Spleen (tissue), 11 donors: Measurements from ENCODE around the gene MRPL45. TPM values are rescaled to one million over a fixed set of nuclear protein-coding genes. Genes with fewer than 3 reads are reported as not detected.
A peak's percentile ranks its signal among the peaks of the same experiment; 100 is the strongest.
"Not testable (repeated sequence)": the region's sequence is repeated elsewhere in the genome, so short reads cannot be mapped to it uniquely, and the experiment has no call there.

Experiments used
- DNase-seq: peaks from one replicate; pipeline ENCODE4 v3.0.0-alpha.2; 2020
- H3K27ac ChIP-seq, 8 donors: fragments of 200-600 bp; sonication (generic) in 7 of 8; 1 replicate in 4 of 8; 2 replicates in 4 of 8; pipeline versions ENCODE4 v1.5.0 to v1.8.0; 2016 to 2021; ENCODE audit warnings: inconsistent platforms in 4 of 8, mild to moderate bottlenecking in 4 of 8, moderate library complexity in 1 of 8
- H3K27me3 ChIP-seq, 7 donors: fragments of 200-600 bp; sonication (generic) in 6 of 7; replicated peaks in 1 of 7; 1 replicate in 4 of 7; 2 replicates in 3 of 7; pipeline versions ENCODE4 v1.5.0 to v1.8.0; 2016 to 2021; ENCODE audit warnings: inconsistent platforms in 3 of 7, mild to moderate bottlenecking in 1 of 7
- H3K36me3 ChIP-seq, 6 donors: fragments of 200-600 bp; sonication (generic) in 5 of 6; 1 replicate in 4 of 6; 2 replicates in 2 of 6; pipeline versions ENCODE4 v1.5.0 to v1.8.0; 2016 to 2021; ENCODE audit warnings: inconsistent platforms in 2 of 6
- H3K4me1 ChIP-seq, 6 donors: fragments of 200-600 bp; sonication (generic) in 5 of 6; 1 replicate in 3 of 6; 2 replicates in 3 of 6; pipeline versions ENCODE4 v1.5.0 to v1.8.0; 2016 to 2021; ENCODE audit warnings: inconsistent platforms in 3 of 6
- H3K4me3 ChIP-seq, 8 donors: fragments of 200-600 bp; sonication (generic) in 7 of 8; 1 replicate in 4 of 8; 2 replicates in 4 of 8; pipeline versions ENCODE4 v1.5.0 to v1.8.0; 2016 to 2021; ENCODE audit warnings: inconsistent platforms in 4 of 8, mild to moderate bottlenecking in 4 of 8, moderate library complexity in 2 of 8
- H3K9me3 ChIP-seq, 8 donors: fragments of 200-600 bp; sonication (generic) in 7 of 8; 1 replicate in 4 of 8; 2 replicates in 4 of 8; pipeline versions ENCODE4 v1.5.0 to v1.8.0; 2016 to 2021; ENCODE audit warnings: inconsistent platforms in 4 of 8
- POLR2A ChIP-seq, 3 donors: fragments of 450-650 bp; IDR thresholded peaks; one replicate each; pipeline ENCODE4 v1.5.1; 2017; ENCODE audit warnings: antibody characterized with exemption in 3 of 3, mild to moderate bottlenecking in 1 of 3
- POLR2AphosphoS5 ChIP-seq, 3 donors: sonication (generic); formaldehyde crosslinking; IDR thresholded peaks; one replicate each; pipeline ENCODE4 v1.5.1; 2017; ENCODE audit warnings: antibody characterized with exemption in 3 of 3
- WGBS, 5 donors: extraction: QIAGEN DNeasy Blood & Tissue Kit in 3 of 5; methylation state at CpG; one replicate each; pipeline versions ENCODE4 v1.1.5 to v1.1.7; 2013 to 2018; 5-methylcytosine and 5-hydroxymethylcytosine counted together
- intact Hi-C: fragments of 100-400 bp; cut with DNase I; formaldehyde crosslinking; loops from one replicate; pipeline ENCODE4 v1.15.0; 2023; ENCODE audit warnings: low total_unique reads
- polyA plus RNA-seq, 3 donors: library from polyadenylated mRNA; stranded (reverse); fragments of 200-250 nt; gene quantifications; one replicate each; pipeline ENCODE4 v1.2.1, GENCODE V29; 2013
- total RNA-seq, 7 donors: library from RNA; depleted of rRNA in 3 of 7; stranded (reverse); fragments of >200 nt in 3 of 7; fragmentation: NEBNext Ultra II Directional in 4 of 7; extraction: Animal tissue kit (Norgen Biotek cat#: 25700) in 4 of 7; gene quantifications; one replicate each; pipeline versions ENCODE4 v1.1.0 to v1.2.1, GENCODE V29; 2016 to 2021
- TF ChIP-seq, protein P1 (sequence below), 11 experiments: fragments of 200-600 bp in 7 of 11; fragments of 450-650 bp in 4 of 11; sonication (generic) in 4 of 11; IDR thresholded peaks in 8 of 11; conservative IDR thresholded peaks in 3 of 11; 1 replicate in 7 of 11; 2 replicates in 4 of 11; pipeline versions ENCODE4 v1.4.0 to v1.8.0; 2016 to 2021; ENCODE audit warnings: antibody characterized with exemption in 11 of 11, inconsistent platforms in 4 of 11, mild to moderate bottlenecking in 1 of 11
- donor health status: healthy with polysubstance abuse.
- donor health status: DM: no; HTN: no; CAD: no; lungs with moderate emphysema.
- donor health status: DM: no; HTN: no; CAD: no.
- donor health status: Bipolar disorder and iron deficiency.
- donor health status: healthy.
- donor health status: DM: no; HTN: no; CAD: no.
- donor health status: DM: yes; HTN: yes; CAD: no.

Gene MRPL45
- total and polyA plus RNA-seq, 10 donors: 17.4 to 25.6 (median 20.7) TPM

DNA sequence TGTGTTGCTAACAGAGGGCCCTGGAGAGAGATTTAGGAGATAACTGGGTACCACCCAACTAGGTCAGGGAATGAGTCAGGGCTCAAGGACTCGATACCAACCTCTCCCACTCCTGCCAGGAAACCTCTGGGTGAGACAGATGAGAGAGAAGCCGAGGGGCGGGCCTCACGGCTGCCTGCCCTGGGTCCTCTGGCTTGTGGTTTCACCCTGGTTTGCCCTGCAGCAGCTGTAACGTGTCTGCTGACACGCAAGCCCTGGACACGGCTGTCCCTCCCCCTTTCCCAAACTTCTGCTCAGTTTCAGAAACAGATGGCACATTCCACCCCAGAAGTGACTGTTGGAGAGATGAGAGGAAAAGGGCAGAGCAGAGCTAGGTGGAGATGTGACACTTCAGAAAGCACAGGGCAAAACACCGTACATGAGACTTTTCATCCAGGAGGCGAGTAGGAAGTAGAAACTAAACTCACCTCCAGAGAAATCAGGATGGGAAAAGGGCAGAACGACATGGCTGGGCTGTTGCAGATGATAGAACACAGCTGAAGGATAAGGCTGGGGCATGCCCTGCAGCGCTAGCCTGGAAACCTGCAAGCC is 10.4 kb upstream of the MRPL45 start:
- H3K27ac ChIP-seq: peak overlapping the region in 6 of 8 donors; percentile 39 to 65 (median 50)
- H3K4me3 ChIP-seq, DNase-seq, H3K4me1 ChIP-seq, H3K27me3 ChIP-seq, H3K9me3 ChIP-seq, intact Hi-C loops, H3K36me3 ChIP-seq: not testable (repeated sequence)
- 19 to 28% (median 22%) methylated on average over 5 to 9 of the region's 11 CpGs for WGBS, 5 donors
- TF ChIP-seq POLR2AphosphoS5 (IDR thresholded peaks at IDR 0.05): peak in 2 of 3 donors; percentile 14 to 54

DNA sequence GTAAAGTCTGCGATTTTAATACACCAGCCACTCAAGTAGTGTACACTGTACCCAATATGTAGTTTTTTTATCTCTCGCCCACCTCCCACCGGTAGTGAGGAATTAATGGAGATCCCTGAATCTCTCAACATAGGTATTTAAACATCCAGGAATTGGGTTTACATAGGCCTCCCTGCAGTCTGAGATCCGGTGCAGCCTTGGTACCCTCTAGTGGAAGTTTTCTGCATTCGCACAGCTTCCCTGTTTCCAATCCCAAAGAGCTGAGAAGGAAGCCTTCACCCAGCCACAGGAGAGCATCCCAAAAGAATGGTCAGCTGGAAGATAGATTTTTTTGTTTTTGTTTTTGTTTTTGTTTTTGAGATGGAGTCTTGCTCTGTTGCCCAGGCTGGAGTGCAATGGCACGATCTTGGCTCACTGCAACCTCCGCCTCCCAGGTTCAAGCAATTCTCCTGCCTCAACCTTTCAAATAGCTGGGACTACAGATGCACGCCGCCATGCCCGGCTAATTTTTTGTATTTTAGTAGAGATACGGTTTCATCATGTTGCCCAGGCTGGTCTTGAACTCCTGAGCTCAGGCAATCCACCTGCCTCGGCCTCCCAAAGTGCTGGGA is 8.6 kb upstream of the MRPL45 start:
- H3K27ac ChIP-seq, H3K36me3 ChIP-seq, H3K4me1 ChIP-seq, H3K27me3 ChIP-seq, intact Hi-C loops, H3K4me3 ChIP-seq, H3K9me3 ChIP-seq, DNase-seq: not testable (repeated sequence)
- 73 to 83% (median 76%) methylated on average over 4 to 12 of the region's 12 CpGs for whole genome bisulfite sequencing, 5 donors
- TF ChIP-seq, protein P1, sequence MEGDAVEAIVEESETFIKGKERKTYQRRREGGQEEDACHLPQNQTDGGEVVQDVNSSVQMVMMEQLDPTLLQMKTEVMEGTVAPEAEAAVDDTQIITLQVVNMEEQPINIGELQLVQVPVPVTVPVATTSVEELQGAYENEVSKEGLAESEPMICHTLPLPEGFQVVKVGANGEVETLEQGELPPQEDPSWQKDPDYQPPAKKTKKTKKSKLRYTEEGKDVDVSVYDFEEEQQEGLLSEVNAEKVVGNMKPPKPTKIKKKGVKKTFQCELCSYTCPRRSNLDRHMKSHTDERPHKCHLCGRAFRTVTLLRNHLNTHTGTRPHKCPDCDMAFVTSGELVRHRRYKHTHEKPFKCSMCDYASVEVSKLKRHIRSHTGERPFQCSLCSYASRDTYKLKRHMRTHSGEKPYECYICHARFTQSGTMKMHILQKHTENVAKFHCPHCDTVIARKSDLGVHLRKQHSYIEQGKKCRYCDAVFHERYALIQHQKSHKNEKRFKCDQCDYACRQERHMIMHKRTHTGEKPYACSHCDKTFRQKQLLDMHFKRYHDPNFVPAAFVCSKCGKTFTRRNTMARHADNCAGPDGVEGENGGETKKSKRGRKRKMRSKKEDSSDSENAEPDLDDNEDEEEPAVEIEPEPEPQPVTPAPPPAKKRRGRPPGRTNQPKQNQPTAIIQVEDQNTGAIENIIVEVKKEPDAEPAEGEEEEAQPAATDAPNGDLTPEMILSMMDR (IDR thresholded peaks at IDR 0.05 in 8 of 11, conservative IDR thresholded peaks at IDR 0.05 in 3 of 11): peak in 4 of 11 experiments; percentile 14 to 41 (median 33)

DNA sequence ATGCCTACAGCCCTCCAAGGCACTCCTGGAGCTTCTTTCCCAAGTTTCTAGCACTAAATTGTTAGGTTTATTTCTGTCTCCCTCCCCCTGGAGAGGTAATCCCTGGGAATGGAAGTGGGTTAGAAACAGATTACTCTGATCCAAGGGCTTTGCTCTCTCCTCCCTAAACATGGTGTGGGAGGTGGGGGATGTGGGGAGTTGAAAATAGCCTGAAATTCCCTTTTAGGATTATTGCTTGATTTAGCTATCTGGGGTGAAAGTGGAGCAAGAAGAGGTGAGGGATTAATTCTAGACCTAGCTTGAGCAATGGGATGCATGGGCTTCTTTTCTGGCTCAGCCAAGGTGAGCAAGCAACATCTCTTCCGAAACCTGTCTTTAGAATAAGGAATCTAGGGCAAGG is 7.2 kb upstream of the MRPL45 start:
- WGBS, 5 donors: 81 to 96% (median 88%) methylated on average over 1 of the region's 1 CpG
- H3K36me3 ChIP-seq, H3K27me3 ChIP-seq, DNase-seq, H3K27ac ChIP-seq, intact Hi-C loops, H3K9me3 ChIP-seq, H3K4me3 ChIP-seq, H3K4me1 ChIP-seq: not testable (repeated sequence)

DNA sequence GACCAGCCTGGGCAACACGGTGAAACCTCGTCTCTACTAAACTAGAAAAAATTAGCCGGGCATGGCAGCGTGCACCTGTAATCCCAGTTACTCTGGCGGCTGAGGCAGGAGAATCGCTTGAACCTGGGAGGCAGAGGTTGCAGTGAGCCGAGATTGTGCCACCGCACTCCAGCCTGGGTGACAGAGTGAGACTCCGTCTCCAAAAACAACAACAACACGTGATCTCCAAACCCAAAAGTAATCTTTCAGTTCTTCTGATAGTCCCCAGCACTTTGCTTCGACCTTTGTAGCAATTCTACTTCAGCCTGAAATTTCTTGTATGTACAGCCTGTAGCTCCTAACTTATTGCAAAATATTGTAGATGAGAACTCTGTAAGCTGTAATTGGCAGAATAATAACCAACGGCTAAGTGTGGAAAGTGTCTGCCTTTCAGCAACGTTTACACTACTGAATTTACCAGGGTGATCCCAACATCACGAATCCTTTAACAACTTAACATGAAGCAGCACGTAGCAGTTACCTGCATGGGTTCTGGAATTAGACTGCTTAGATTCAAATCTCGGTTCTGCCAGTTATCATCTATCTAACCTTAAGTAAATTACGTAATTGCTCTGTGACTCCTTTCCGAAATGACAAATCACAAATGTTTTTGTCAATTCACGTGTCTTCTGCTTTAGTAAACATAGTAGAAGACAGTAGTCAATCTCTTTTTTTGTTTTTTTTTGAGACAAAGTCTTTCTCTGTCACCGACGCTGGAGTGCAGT is 1.2 kb upstream of the MRPL45 start:
- intact Hi-C loops, H3K9me3 ChIP-seq, DNase-seq, H3K4me1 ChIP-seq, H3K27me3 ChIP-seq: not testable (repeated sequence)
- H3K27ac ChIP-seq: peak overlapping the region in 3 of 8 donors; percentile 81 to 83 (median 82)
- 77 to 85% (median 83%) methylated on average over 19 to 21 of the region's 21 CpGs for WGBS, 5 donors
- peaks cover 0 to 13% (median 5%) of the 10 kb centered on the region in 6 donors for H3K36me3 ChIP-seq
- H3K4me3 ChIP-seq: peak overlapping the region in 3 of 8 donors; percentile 51 to 69 (median 59)

DNA sequence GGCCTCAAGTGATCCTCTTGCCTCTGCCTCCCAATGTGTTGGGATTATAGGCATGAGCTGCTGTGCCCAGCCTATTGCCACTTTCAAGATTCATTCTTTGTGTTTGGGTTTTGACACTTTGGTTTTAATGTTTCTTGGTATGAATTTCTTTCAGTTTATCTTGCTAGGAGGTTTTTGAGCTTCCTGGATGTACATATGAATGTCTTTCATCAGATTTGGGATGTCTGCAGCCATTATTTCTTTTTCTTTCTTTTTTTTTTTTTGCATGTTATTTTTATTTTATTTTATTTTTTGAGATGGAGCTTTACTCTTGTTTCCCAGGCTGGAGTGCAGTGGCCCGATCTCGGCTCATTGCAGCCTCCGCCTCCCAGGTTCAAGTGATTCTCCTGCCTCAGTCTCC is 18.5 kb downstream of the MRPL45 start:
- H3K4me3 ChIP-seq: no peak overlapping the region
- TF ChIP-seq POLR2A (IDR thresholded peaks at IDR 0.05) (no peak), POLR2AphosphoS5 (IDR thresholded peaks at IDR 0.05) (no peak)
- TF ChIP-seq, protein P1 (IDR thresholded peaks at IDR 0.05 in 8 of 11, conservative IDR thresholded peaks at IDR 0.05 in 3 of 11): no peak
- no peaks in the 10 kb centered on the region for H3K27me3 ChIP-seq
- 65 to 90% (median 67%) methylated on average over 3 of the region's 3 CpGs for WGBS, 5 donors
- no peaks in the 10 kb centered on the region for H3K9me3 ChIP-seq
- DNase-seq: no peak
- H3K4me1 ChIP-seq: no peaks in the 10 kb centered on the region
- H3K27ac ChIP-seq: no peak overlapping the region
- intact Hi-C loops: no loop called here
- H3K36me3 ChIP-seq: peaks cover 0 to 90% (median 32%) of the 10 kb centered on the region in 6 donors
